OCI-LY3 (cell line): ENCODE data around the gene VIL1.
A peak's percentile ranks its signal among the peaks of the same experiment; 100 is the strongest.

Experiments used
- H2AFZ ChIP-seq: fragments of 200-600, 300-600 bp; shearing (Covaris generic); 2 replicates; pipeline ENCODE4 v1.6.0; 2014; ENCODE audit warnings: antibody characterized with exemption, low read depth, low read length
- H3K27ac ChIP-seq: fragments of 200-600, 300-600 bp; sonication (generic); 2 replicates; pipeline ENCODE4 v1.5.1; 2014; ENCODE audit warnings: mild to moderate bottlenecking, low read length, moderate library complexity, mixed read lengths
- H3K27me3 ChIP-seq: fragments of 200-600, 300-600 bp; sonication (generic); 2 replicates; pipeline ENCODE4 v1.6.1; 2014; ENCODE audit warnings: low read depth, low read length, mixed read lengths
- H3K36me3 ChIP-seq: fragments of 200-600, 300-600 bp; sonication (generic); replicated peaks from 2 replicates; pipeline ENCODE3; 2014; ENCODE audit warnings: low read depth, low read length, mixed read lengths
- H3K4me1 ChIP-seq: fragments of 300-600, 200-600 bp; sonication (generic); 2 replicates; pipeline ENCODE4 v1.6.1; 2014; ENCODE audit warnings: low read length, mixed read lengths
- H3K4me2 ChIP-seq: fragments of 200-600, 300-600 bp; sonication (generic); 2 replicates; pipeline ENCODE4 v1.6.1; 2014; ENCODE audit warnings: low read length, mixed read lengths
- H3K4me3 ChIP-seq: fragments of 300-600, 200-600 bp; sonication (generic); 2 replicates; pipeline ENCODE4 v1.5.1; 2014; ENCODE audit warnings: antibody characterized with exemption, mild to moderate bottlenecking, low read length, moderate library complexity
- H3K79me2 ChIP-seq: fragments of 300-600, 200-600 bp; shearing (Covaris generic); 2 replicates; pipeline ENCODE4 v1.6.1; 2014; ENCODE audit warnings: mild to moderate bottlenecking, low read length, mixed read lengths
- H3K9ac ChIP-seq: fragments of 300-600, 200-600 bp; shearing (Covaris generic); 2 replicates; pipeline ENCODE4 v1.6.0; 2014; ENCODE audit warnings: mild to moderate bottlenecking, low read length, moderate library complexity
- H3K9me3 ChIP-seq: fragments of 200-600, 300-600 bp; shearing (Covaris generic); 2 replicates; pipeline ENCODE4 v1.6.1; 2014; ENCODE audit warnings: low read length, mixed read lengths; ENCODE audit not compliant: insufficient read depth
- H4K20me1 ChIP-seq: fragments of 200-600, 300-600 bp; sonication (generic); 2 replicates; pipeline ENCODE4 v1.6.1; 2016; ENCODE audit warnings: low read length, mixed read lengths; ENCODE audit not compliant: insufficient read depth
- CTCF ChIP-seq: fragments of 200-600, 300-600 bp; sonication (generic); IDR thresholded peaks from 2 replicates; pipeline ENCODE4 v1.5.1; 2014; ENCODE audit warnings: antibody characterized with exemption, low read length, low read depth
- EZH2phosphoT487 ChIP-seq: fragments of 200-600 bp; shearing (Covaris generic); IDR thresholded peaks from 2 replicates; pipeline ENCODE4 v1.6.1; 2018; ENCODE audit warnings: antibody characterized with exemption, mixed run types, low read depth

Gene VIL1

GRCh38 chr2:218405746-218406208 lies 13.1 kb upstream of the VIL1 start:
- TF ChIP-seq EZH2phosphoT487: no peak
- TF ChIP-seq CTCF: no peak
- Histone ChIP-seq H3K36me3 (no peaks in the 10 kb centered on the region), H3K27ac (peak overlapping the region; percentile 62), H2AFZ (no peak overlapping the region), H3K4me1 (peaks cover 17% of the 10 kb centered on the region), H3K4me2 (peak overlapping the region; percentile 98), H3K4me3 (peak overlapping the region; percentile 92), H3K9ac (peak overlapping the region; percentile 70), H3K9me3 (no peaks in the 10 kb centered on the region), H3K27me3 (no peaks in the 10 kb centered on the region), H4K20me1 (no peaks in the 10 kb centered on the region; the same call in 1 of the 2 replicates), H3K79me2 (peaks cover 7% of the 10 kb centered on the region)

GRCh38 chr2:218406209-218406948 lies 12.5 kb upstream of the VIL1 start:
- peaks cover 13% of the 10 kb centered on the region for H3K4me1 ChIP-seq
- peaks cover 1% of the 10 kb centered on the region; the same call in 1 of the 2 replicates for H3K79me2 ChIP-seq
- no peaks in the 10 kb centered on the region for H3K36me3 ChIP-seq
- TF ChIP-seq CTCF: peak; percentile 54
- TF ChIP-seq EZH2phosphoT487: no peak
- peak overlapping the region; percentile 77 for H2AFZ ChIP-seq
- H3K4me2 ChIP-seq: peak overlapping the region; percentile 98
- H3K27ac ChIP-seq: peak overlapping the region; percentile 62
- H3K27me3 ChIP-seq: no peaks in the 10 kb centered on the region
- H3K9me3 ChIP-seq: no peaks in the 10 kb centered on the region
- peak overlapping the region; percentile 72 for H3K9ac ChIP-seq
- H4K20me1 ChIP-seq: no peaks in the 10 kb centered on the region; the same call in 1 of the 2 replicates
- H3K4me3 ChIP-seq: peak overlapping the region; percentile 92

GRCh38 chr2:218406949-218407618 lies 11.8 kb upstream of the VIL1 start:
- no peaks in the 10 kb centered on the region for H4K20me1 ChIP-seq
- H2AFZ ChIP-seq: peak overlapping the region; percentile 77
- H3K4me3 ChIP-seq: peak overlapping the region; percentile 92
- H3K9ac ChIP-seq: peak overlapping the region; percentile 72
- TF ChIP-seq CTCF (no peak), EZH2phosphoT487 (no peak)
- H3K27me3 ChIP-seq: no peaks in the 10 kb centered on the region
- no peaks in the 10 kb centered on the region for H3K36me3 ChIP-seq
- H3K79me2 ChIP-seq: no peaks in the 10 kb centered on the region
- peak overlapping the region; percentile 52 for H3K27ac ChIP-seq
- peaks cover 13% of the 10 kb centered on the region for H3K4me1 ChIP-seq
- peak overlapping the region; percentile 75 for H3K4me2 ChIP-seq
- H3K9me3 ChIP-seq: no peaks in the 10 kb centered on the region

GRCh38 chr2:218407717-218408116 lies 11.2 kb upstream of the VIL1 start:
- no peak overlapping the region for H3K27ac ChIP-seq
- no peak overlapping the region for H3K4me2 ChIP-seq
- H3K4me1 ChIP-seq: peaks cover 13% of the 10 kb centered on the region

More at GRCh38 chr2:218407717-218408116, 11.2 kb upstream of the VIL1 start:
- H3K36me3 ChIP-seq: no peaks in the 10 kb centered on the region
- no peak overlapping the region for H3K9ac ChIP-seq
- H3K9me3 ChIP-seq: no peaks in the 10 kb centered on the region
- H3K4me3 ChIP-seq: no peak overlapping the region
- H3K27me3 ChIP-seq: no peaks in the 10 kb centered on the region
- H2AFZ ChIP-seq: no peak overlapping the region
- TF ChIP-seq CTCF: no peak
- TF ChIP-seq EZH2phosphoT487: no peak
- no peaks in the 10 kb centered on the region for H4K20me1 ChIP-seq
- no peaks in the 10 kb centered on the region for H3K79me2 ChIP-seq
